SK-N-MC (cell line): ENCODE measurements around the gene CD58.

Experiments
- EZH2 ChIP-seq: fragments of 200-600 bp; sonication (generic); IDR thresholded peaks from one replicate; pipeline ENCODE4 v1.6.1; 2017; ENCODE audit warnings: antibody characterized with exemption
- FOXP2 ChIP-seq: optimal IDR thresholded peaks from 2 replicates; pipeline ENCODE3; 2011; ENCODE audit warnings: mild to moderate bottlenecking, moderate library complexity; ENCODE audit not compliant: insufficient read depth; ENCODE audit errors: extremely low read length, control extremely low read depth
- POLR2AphosphoS5 ChIP-seq: IDR thresholded peaks from 2 replicates; pipeline ENCODE4 v1.6.1; 2012; ENCODE audit warnings: mild to moderate bottlenecking, low read depth, low read length, borderline replicate concordance

- TF ChIP-seq POLR2AphosphoS5 (no peak), EZH2 (no peak), FOXP2 (no peak)
Observed at GRCh38 chr1:116567790-116568661, 2.8 kb downstream of the CD58 start.
